Lung (tissue), 12 donors: ENCODE data around the gene PEX14. TPM values are rescaled to one million over a fixed set of nuclear protein-coding genes. Genes with fewer than 3 reads are reported as not detected.

ENCODE experiments used
- ATAC-seq: fragments of 200-7000 bp; cut with Tn5 transposase; one replicate; pipeline ENCODE4 v1.9.1; 2020; ENCODE audit warnings: moderate number of reproducible peaks; ENCODE audit not compliant: insufficient read depth, low FRiP score
- DNase-seq, 3 donors: peaks; one replicate each; pipeline ENCODE4 v3.0.0-alpha.2; 2013 to 2017
- H3K27ac ChIP-seq, 2 donors: one replicate each; pipeline ENCODE4 v1.5.1; 2013; ENCODE audit warnings: mild to moderate bottlenecking in 2 of 2, moderate library complexity in 2 of 2, control low read depth in 1 of 2, inconsistent platforms in 1 of 2, low read depth in 1 of 2, low read length in 1 of 2
- H3K27me3 ChIP-seq, 3 donors: one replicate each; pipeline ENCODE4 v1.5.1; 2013; ENCODE audit warnings: low read length in 2 of 3; ENCODE audit not compliant: control insufficient read depth in 3 of 3, insufficient read depth in 3 of 3
- H3K36me3 ChIP-seq, 4 donors: one replicate each; pipeline ENCODE4 v1.5.1; 2013; ENCODE audit warnings: low read length in 4 of 4, mild to moderate bottlenecking in 1 of 4, moderate library complexity in 1 of 4; ENCODE audit not compliant: control insufficient read depth in 4 of 4, insufficient read depth in 4 of 4
- H3K4me1 ChIP-seq, 5 donors: one replicate each; pipeline ENCODE4 v1.5.1; 2013; ENCODE audit warnings: low read length in 5 of 5, mild to moderate bottlenecking in 2 of 5, moderate library complexity in 1 of 5; ENCODE audit not compliant: control insufficient read depth in 5 of 5, insufficient read depth in 5 of 5
- H3K4me3 ChIP-seq: one replicate; pipeline ENCODE4 v1.5.1; 2013; ENCODE audit warnings: mild to moderate bottlenecking, control low read depth, moderate library complexity
- H3K9ac ChIP-seq, 2 donors: one replicate each; pipeline ENCODE4 v1.5.1; 2013; ENCODE audit warnings: low read length in 2 of 2, control low read depth in 1 of 2; ENCODE audit not compliant: insufficient read depth in 1 of 2
- H3K9me3 ChIP-seq, 4 donors: one replicate each; pipeline ENCODE4 v1.5.1; 2013; ENCODE audit warnings: low read length in 3 of 4, mild to moderate bottlenecking in 1 of 4, moderate library complexity in 1 of 4; ENCODE audit not compliant: control insufficient read depth in 4 of 4, insufficient read depth in 3 of 4
- WGBS, 2 donors: extraction: QIAGEN DNeasy Blood & Tissue Kit; methylation state at CpG; one replicate each; pipeline ENCODE4 v1.1.7; 2013; 5-methylcytosine and 5-hydroxymethylcytosine counted together
- polyA plus RNA-seq, 2 donors: library from polyadenylated mRNA; stranded (reverse); fragments of 200-250 nt; gene quantifications; one replicate each; pipeline ENCODE4 v1.2.1, GENCODE V29; 2013
- total RNA-seq, 2 donors: library from RNA; depleted of rRNA in 1 of 2; stranded (reverse); fragments of >200 nt in 1 of 2; gene quantifications; one replicate each; pipeline ENCODE4 v1.2.1, GENCODE V29; 2014 to 2021
- TF ChIP-seq, protein P1 (sequence below): IDR thresholded peaks from 2 replicates; pipeline ENCODE4 v1.5.1; 2012; ENCODE audit warnings: mild to moderate bottlenecking; ENCODE audit errors: control extremely low read depth, extremely low read depth
- donor health status: control.
- donor health status: control.
- donor health status: Bipolar disorder and iron deficiency.
- donor health status: healthy.
- donor health status: DM: yes; HTN: yes; CAD: no.

PEX14 gene
- total and polyA plus RNA-seq, 4 donors, result 18.1 to 29.2 (median 20.8) TPM

DNA sequence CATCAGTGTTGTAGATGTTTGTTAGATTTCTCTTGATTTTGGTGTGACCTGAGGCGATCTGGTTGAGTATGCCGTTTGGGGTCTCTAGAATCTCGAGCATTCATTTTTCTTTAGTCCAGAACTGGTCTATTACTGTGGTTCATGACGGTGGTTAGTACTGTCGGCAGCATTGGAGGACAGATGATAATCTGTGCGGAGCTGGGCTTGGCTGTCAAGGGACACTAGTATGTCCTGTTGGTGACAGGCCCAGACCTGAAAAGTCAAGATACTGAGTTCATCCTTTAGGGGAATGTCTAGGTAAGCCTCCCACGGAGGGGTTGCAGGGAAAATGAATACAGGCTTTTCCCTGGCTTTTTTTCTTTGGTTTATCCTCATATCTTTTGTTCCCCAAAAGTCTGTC, 59.8 kb downstream of the PEX14 start:
- no peak overlapping the region for H3K4me3 ChIP-seq
- peaks cover 0 to 1% (median 0%) of the 10 kb centered on the region in 4 donors for H3K9me3 ChIP-seq
- no peak overlapping the region for H3K27ac ChIP-seq
- 94 to 95% methylated on average over 7 of the region's 7 CpGs for WGBS, 2 donors
- H3K36me3 ChIP-seq, result peaks cover 0 to 7% (median 3%) of the 10 kb centered on the region in 4 donors
- ATAC-seq (no peak), DNase-seq (no peak)
- no peaks in the 10 kb centered on the region for H3K27me3 ChIP-seq
- H3K9ac ChIP-seq, result no peak overlapping the region
- TF ChIP-seq, protein P1, sequence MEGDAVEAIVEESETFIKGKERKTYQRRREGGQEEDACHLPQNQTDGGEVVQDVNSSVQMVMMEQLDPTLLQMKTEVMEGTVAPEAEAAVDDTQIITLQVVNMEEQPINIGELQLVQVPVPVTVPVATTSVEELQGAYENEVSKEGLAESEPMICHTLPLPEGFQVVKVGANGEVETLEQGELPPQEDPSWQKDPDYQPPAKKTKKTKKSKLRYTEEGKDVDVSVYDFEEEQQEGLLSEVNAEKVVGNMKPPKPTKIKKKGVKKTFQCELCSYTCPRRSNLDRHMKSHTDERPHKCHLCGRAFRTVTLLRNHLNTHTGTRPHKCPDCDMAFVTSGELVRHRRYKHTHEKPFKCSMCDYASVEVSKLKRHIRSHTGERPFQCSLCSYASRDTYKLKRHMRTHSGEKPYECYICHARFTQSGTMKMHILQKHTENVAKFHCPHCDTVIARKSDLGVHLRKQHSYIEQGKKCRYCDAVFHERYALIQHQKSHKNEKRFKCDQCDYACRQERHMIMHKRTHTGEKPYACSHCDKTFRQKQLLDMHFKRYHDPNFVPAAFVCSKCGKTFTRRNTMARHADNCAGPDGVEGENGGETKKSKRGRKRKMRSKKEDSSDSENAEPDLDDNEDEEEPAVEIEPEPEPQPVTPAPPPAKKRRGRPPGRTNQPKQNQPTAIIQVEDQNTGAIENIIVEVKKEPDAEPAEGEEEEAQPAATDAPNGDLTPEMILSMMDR, result no peak
- peaks cover 3 to 43% (median 15%) of the 10 kb centered on the region in 5 donors for H3K4me1 ChIP-seq

DNA sequence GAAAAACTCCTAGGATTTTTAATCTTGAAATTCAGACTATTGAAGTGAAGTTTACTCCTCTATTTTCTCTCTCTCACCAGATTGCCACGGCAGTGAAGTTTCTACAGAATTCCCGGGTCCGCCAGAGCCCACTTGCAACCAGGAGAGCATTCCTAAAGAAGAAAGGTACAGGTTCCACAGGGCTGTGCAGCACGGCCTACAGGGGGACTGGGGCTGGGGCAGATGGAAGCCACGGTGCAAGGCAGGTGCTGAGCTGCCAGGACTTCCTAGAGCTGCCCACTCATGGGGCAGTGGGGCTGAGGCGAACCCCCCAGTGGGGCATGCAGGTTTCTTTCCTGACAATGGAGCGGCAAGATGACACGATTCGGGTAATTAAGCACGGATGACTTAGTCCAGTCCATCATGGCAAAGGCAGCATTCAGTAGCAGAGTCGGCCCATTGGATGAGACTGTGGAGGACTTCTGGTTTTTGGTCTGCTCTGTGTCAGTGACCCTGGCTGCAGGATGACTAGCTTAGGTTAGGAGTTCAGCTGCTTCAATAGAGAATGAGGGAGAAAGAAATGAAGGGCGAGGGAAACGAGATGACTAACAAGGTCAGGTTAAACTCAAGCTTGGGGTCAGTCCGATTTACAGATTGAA, 61.5 kb downstream of the PEX14 start:
- WGBS, 2 donors, result 95 to 96% methylated on average over 14 of the region's 14 CpGs
- Histone ChIP-seq H3K9ac (no peak overlapping the region), H3K4me1 (peaks cover under 1 to 44% (median 16%) of the 10 kb centered on the region in 5 donors), H3K4me3 (no peak overlapping the region), H3K27ac (no peak overlapping the region), H3K9me3 (peaks cover 0 to 1% (median 0%) of the 10 kb centered on the region in 4 donors), H3K27me3 (no peaks in the 10 kb centered on the region), H3K36me3 (peaks cover 0 to 10% (median 3%) of the 10 kb centered on the region in 4 donors)
- no peak for DNase-seq
- ATAC-seq, result no peak
- TF ChIP-seq, protein P1, result no peak

DNA sequence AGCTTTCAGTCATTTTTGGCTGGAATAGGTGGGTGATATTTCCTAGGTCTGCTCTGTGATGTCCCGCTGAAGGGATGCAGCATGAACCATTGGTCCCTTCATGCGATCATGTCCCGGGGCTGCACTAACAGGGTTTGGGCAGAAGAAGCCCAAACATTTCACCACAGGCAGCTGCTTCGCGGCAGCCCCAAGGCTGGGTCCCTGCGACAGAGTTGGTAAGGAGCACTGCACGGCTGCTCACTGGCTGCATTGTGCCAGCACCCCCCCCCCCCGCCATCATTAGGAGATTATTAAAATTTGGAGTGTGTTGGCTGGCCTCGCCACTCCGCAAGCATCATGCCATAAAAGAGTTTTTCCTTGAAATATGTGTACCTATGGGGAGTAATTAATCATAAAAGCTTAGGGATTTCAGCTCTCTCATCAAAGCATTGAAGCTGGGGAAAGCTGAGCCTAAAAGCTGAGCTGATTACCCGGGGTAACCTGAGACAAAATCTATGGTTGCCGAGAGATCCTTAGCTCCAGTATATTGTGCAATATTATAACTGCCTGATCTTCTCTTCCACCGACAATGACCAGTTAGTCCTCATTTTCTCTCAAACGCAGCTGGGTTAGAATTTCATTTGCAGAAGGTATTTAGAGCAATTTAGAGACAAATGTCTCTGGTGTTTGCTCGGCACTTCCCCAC, 62.5 kb downstream of the PEX14 start:
- no peak overlapping the region for H3K9ac ChIP-seq
- DNase-seq (peak in 1 of 3 donors; percentile 24), ATAC-seq (no peak)
- H3K4me1 ChIP-seq, result peaks cover 2 to 37% (median 11%) of the 10 kb centered on the region in 5 donors
- no peak overlapping the region for H3K4me3 ChIP-seq
- H3K27me3 ChIP-seq, result no peaks in the 10 kb centered on the region
- WGBS, 2 donors, result 89 to 91% methylated on average over 15 of the region's 15 CpGs
- TF ChIP-seq, protein P1, result no peak
- peaks cover 0 to 15% (median 3%) of the 10 kb centered on the region in 4 donors for H3K36me3 ChIP-seq
- no peak overlapping the region for H3K27ac ChIP-seq
- peaks cover 0 to 1% (median 0%) of the 10 kb centered on the region in 4 donors for H3K9me3 ChIP-seq
